NCI-H1105 (cell line): ENCODE measurements around the gene POU2AF2.
"Not testable (repeated sequence)": the region's sequence is repeated elsewhere in the genome, so short reads cannot be mapped to it uniquely, and the experiment has no call there.

Experiments
- DNase-seq: peaks from one replicate; lab custom pipeline; 2025; lab: John Stamatoyannopoulos, UW

The POU2AF2 gene

GRCh38 chr11:111259896-111260295 lies 14.4 kb downstream of the POU2AF2 start:
- no peak for DNase-seq

- DNase-seq: no peak
These were observed 15.3 kb downstream of the POU2AF2 start for GRCh38 chr11:111260811-111261210.

- no peak for DNase-seq
These were observed 19.1 kb downstream of the POU2AF2 start for GRCh38 chr11:111264646-111265045.

- DNase-seq: no peak
These were observed 19.9 kb downstream of the POU2AF2 start for GRCh38 chr11:111265421-111265820.

GRCh38 chr11:111268303-111268702 lies 22.8 kb downstream of the POU2AF2 start:
- DNase-seq: not testable (repeated sequence)

- no peak for DNase-seq
These were observed 23.8 kb downstream of the POU2AF2 start for GRCh38 chr11:111269146-111269868.

GRCh38 chr11:111272420-111272819 lies 26.9 kb downstream of the POU2AF2 start:
- no peak for DNase-seq

- no peak for DNase-seq
These were observed 37.1 kb downstream of the POU2AF2 start for GRCh38 chr11:111282562-111283075.

- DNase-seq: no peak
These were observed 38.5 kb downstream of the POU2AF2 start for GRCh38 chr11:111283945-111284481.

GRCh38 chr11:111285189-111286091 lies 39.9 kb downstream of the POU2AF2 start:
- no peak for DNase-seq

- DNase-seq: no peak
These were observed 46.2 kb downstream of the POU2AF2 start for GRCh38 chr11:111291764-111292163.

- DNase-seq: not testable (repeated sequence)
These were observed 46.9 kb downstream of the POU2AF2 start for GRCh38 chr11:111292408-111292807.

- no peak for DNase-seq
These were observed 50.7 kb downstream of the POU2AF2 start for GRCh38 chr11:111296196-111296595.

- DNase-seq: no peak
These were observed 52.2 kb downstream of the POU2AF2 start for GRCh38 chr11:111297696-111298095.

- no peak for DNase-seq
These were observed 53.0 kb downstream of the POU2AF2 start, which contains the start of gene POU2AF3 for GRCh38 chr11:111298413-111299100. Gene POU2AF3, plus strand, starts transcription at chr11:111298546. Its CDS starts 36 bp downstream, at chr11:111298582.

- no peak for DNase-seq
These were observed 53.8 kb downstream of the POU2AF2 start for GRCh38 chr11:111299101-111300026.

GRCh38 chr11:111300569-111300968 lies 55.0 kb downstream of the POU2AF2 start:
- DNase-seq: no peak

GRCh38 chr11:111301004-111301841 lies 55.7 kb downstream of the POU2AF2 start:
- DNase-seq: peak; percentile 11

- DNase-seq: no peak
These were observed 56.3 kb downstream of the POU2AF2 start for GRCh38 chr11:111301842-111302118.

GRCh38 chr11:111302298-111302697 lies 56.8 kb downstream of the POU2AF2 start:
- DNase-seq: peak; percentile 46
